GM20000 (cell line): ENCODE measurements around the gene ASCL4.

Experiments
- DNase-seq: peaks from one replicate; pipeline ENCODE4 v3.0.0; 2012; ENCODE audit warnings: low spot score
- TF ChIP-seq, protein P1 (sequence below): IDR thresholded peaks from 2 replicates; pipeline ENCODE4 v1.5.1; 2012; ENCODE audit warnings: mild to moderate bottlenecking, control low read depth; ENCODE audit errors: extremely low read depth, missing control alignments

ASCL4 gene

DNA sequence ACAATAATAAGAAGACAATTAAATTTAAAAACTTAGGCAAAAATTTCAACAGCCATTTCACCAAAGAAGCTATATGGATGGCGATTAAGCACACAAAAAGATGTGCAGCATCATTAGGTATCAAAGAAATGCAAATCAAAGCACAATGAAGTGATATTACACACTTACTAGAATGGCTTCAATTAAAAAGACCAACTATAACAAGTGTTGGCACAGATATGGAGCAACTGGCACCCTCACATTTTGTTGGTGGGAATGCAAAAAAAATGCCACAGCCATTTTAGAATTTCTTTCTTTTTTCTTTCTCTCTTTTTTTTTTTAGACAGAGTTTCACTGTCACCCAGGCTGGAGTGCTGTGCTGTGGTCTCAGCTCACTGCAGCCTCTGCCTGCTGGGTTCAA, 11.6 kb upstream of the ASCL4 start:
- TF ChIP-seq, protein P1, sequence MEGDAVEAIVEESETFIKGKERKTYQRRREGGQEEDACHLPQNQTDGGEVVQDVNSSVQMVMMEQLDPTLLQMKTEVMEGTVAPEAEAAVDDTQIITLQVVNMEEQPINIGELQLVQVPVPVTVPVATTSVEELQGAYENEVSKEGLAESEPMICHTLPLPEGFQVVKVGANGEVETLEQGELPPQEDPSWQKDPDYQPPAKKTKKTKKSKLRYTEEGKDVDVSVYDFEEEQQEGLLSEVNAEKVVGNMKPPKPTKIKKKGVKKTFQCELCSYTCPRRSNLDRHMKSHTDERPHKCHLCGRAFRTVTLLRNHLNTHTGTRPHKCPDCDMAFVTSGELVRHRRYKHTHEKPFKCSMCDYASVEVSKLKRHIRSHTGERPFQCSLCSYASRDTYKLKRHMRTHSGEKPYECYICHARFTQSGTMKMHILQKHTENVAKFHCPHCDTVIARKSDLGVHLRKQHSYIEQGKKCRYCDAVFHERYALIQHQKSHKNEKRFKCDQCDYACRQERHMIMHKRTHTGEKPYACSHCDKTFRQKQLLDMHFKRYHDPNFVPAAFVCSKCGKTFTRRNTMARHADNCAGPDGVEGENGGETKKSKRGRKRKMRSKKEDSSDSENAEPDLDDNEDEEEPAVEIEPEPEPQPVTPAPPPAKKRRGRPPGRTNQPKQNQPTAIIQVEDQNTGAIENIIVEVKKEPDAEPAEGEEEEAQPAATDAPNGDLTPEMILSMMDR: no peak
- no peak for DNase-seq

DNA sequence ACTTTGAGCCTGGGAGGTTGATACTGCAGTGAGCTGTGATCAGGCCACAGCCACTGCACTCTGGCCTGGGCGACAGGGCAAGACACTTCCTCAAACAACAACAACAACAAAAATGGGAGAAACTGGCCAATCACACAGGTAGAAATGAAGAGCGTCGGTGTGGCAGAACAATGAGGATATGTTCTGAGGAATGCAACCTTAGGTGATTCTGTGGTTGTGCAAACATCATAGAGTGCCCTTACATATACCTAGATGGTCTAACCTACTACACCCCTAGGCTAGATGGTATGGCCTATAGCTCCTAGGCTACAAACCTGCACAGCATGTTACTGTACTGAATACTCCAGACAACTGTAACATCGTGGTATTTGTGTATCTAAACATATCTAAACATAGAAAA, 9.9 kb upstream of the ASCL4 start:
- TF ChIP-seq, protein P1: no peak
- DNase-seq: no peak

DNA sequence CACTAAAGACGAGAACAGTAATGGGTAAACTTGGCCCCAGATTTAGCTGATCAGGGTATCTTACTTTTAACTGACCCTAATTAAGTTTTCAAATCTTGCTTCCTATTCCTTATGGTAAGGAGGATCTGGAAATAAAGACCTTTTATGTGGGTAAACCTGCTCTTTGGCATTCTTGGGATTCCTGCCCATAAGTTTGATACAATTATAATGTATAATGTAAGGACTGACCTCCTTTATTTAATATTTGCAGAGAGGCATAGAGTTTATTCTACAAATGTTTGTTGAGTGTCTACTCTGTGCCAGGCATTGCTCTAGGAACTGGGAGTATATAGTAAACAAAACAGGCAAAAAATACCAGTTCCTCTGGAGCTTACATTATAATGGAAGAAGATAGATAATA, 9.2 kb upstream of the ASCL4 start:
- DNase-seq: no peak
- TF ChIP-seq, protein P1: no peak

DNA sequence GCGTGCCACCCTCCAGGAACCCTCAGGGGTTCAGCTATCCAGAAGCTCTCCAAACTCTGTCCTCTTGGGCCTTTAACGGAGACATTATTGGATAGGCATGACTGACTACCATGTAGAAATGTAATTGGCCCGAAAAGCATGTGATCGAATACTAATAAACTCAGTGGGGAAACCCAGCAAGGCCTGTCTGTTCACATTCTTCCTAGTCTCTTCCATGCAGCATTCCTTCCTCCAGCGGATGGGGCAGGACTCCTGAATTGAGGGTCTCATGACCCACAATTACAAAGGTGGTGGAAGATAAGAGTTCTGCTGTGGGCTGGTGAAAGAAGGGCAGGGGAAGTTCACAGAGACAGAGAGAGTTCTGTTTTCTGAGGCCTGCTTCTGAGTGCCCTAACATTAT, 7.0 kb upstream of the ASCL4 start:
- DNase-seq: no peak
- TF ChIP-seq, protein P1: no peak

DNA sequence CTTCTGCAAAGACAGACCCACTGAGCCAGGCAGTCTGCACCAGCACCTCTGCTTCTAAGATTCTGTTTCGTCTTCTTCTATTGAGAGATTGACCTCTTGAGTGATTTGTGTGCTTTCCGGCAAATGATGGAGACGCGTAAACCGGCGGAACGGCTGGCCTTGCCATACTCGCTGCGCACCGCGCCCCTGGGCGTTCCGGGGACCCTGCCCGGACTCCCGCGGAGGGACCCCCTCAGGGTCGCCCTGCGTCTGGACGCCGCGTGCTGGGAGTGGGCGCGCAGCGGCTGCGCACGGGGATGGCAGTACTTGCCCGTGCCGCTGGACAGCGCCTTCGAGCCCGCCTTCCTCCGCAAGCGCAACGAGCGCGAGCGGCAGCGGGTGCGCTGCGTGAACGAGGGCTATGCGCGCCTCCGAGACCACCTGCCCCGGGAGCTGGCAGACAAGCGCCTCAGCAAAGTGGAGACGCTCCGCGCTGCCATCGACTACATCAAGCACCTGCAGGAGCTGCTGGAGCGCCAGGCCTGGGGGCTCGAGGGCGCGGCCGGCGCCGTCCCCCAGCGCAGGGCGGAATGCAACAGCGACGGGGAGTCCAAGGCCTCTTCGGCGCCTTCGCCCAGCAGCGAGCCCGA, 703 bp downstream of the ASCL4 start:
- DNase-seq: no peak
- TF ChIP-seq, protein P1: no peak

DNA sequence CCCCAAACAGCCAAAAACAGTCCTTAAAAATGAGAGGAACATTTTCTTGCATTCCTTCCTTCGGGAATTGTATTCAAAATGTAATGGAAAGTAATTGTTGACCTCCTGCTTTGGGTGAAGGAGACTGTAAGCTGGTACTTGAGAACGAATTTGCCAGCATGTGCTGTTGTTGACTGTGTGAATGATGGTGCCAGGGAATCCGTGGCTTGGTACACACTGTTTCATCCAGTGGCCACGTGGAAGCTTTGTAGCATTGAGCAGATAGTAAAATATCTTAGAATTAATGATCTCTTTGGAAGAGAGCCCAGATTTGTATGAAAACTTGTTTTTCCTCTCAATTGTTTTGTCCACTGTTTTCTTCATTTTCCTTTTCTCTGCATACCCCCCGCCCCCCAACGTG, 1.7 kb downstream of the ASCL4 start:
- TF ChIP-seq, protein P1: no peak
- DNase-seq: no peak

DNA sequence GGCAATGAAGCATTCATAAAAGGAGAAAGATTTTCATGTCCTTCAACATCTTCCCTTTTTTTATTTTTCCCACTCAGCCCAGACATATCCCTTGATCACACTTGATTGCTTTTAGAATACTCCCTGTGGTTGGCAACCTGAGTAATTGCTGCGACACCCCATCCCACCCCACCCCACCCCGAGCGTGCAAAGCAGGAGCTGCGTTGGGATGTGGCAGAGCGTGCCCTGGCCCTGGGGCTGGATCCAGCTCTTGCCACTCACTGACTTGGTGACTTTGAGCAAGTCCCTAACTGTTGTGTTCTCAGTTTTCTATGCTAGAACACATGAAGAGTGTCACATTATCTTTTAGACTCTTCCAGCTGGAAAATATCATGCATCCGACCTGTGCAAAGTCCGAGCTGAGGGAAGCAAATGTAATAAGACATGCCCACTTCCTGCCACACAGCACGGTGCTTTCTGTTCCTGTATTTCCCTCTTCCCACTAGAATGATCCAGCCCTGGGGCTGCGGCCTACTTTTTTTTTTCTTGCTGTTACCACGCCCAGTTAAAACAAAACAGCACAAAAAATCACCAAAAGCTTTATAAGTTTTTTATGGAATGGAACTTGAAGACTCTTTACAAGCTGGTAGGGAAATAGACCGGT, 4.0 kb downstream of the ASCL4 start:
- no peak for DNase-seq
- TF ChIP-seq, protein P1: no peak
